Neuronal stem cell (in vitro differentiated cells): ENCODE data around the gene CTTNBP2NL.

Experiments
- DNase-seq: peaks from one replicate; pipeline ENCODE4 v3.0.0-alpha.2; 2013; ENCODE audit warnings: low spot score
- H2AFZ ChIP-seq: one replicate; pipeline ENCODE4 v1.6.1; 2013; ENCODE audit warnings: mild to moderate bottlenecking, low read length, inconsistent platforms
- H2AK5ac ChIP-seq: 2 replicates; pipeline ENCODE4 v1.6.1; 2013; ENCODE audit warnings: low read depth, mild to moderate bottlenecking, inconsistent platforms, low read length, moderate library complexity, mixed read lengths
- H2BK120ac ChIP-seq: 2 replicates; pipeline ENCODE4 v1.6.1; 2013; ENCODE audit warnings: low read depth, mild to moderate bottlenecking, inconsistent platforms, low read length, moderate library complexity, mixed read lengths
- H2BK12ac ChIP-seq: one replicate; pipeline ENCODE4 v1.6.1; 2013; ENCODE audit warnings: low read length, inconsistent platforms
- H2BK15ac ChIP-seq: 2 replicates; pipeline ENCODE4 v1.6.1; 2013; ENCODE audit warnings: mild to moderate bottlenecking, low read length, inconsistent platforms, mixed read lengths
- H2BK5ac ChIP-seq: one replicate; pipeline ENCODE4 v1.6.1; 2013; ENCODE audit warnings: inconsistent platforms, mild to moderate bottlenecking, low read length, moderate library complexity
- H3K14ac ChIP-seq: one replicate; pipeline ENCODE4 v1.6.1; 2013; ENCODE audit warnings: low read length, inconsistent platforms
- H3K18ac ChIP-seq: 2 replicates; pipeline ENCODE4 v1.6.1; 2013; ENCODE audit warnings: low read length, inconsistent platforms
- H3K23ac ChIP-seq: 2 replicates; pipeline ENCODE4 v1.6.1; 2013; ENCODE audit warnings: low read depth, mild to moderate bottlenecking, mixed read lengths, low read length, inconsistent platforms; ENCODE audit not compliant: poor library complexity
- H3K27ac ChIP-seq: replicated peaks from 3 replicates; pipeline ENCODE4 v1.5.1; 2013; ENCODE audit warnings: low read length, inconsistent platforms
- H3K27me3 ChIP-seq, 3 experiments: 2 replicates each; pipeline ENCODE4 v1.6.1; 2013; ENCODE audit warnings: low read length in 3 of 3, mild to moderate bottlenecking in 2 of 3, inconsistent platforms in 1 of 3, low read depth in 1 of 3, mixed read lengths in 1 of 3, moderate library complexity in 1 of 3; ENCODE audit not compliant: control insufficient read depth in 3 of 3, insufficient read depth in 3 of 3
- H3K36me3 ChIP-seq, 2 donors: replicated peaks in 1 of 2; 2 replicates each; pipeline ENCODE4 v1.6.1; 2013; ENCODE audit warnings: low read length in 2 of 2; ENCODE audit not compliant: control insufficient read depth in 2 of 2, insufficient read depth in 2 of 2
- H3K4ac ChIP-seq: 2 replicates; pipeline ENCODE4 v1.6.1; 2013; ENCODE audit warnings: inconsistent platforms, mild to moderate bottlenecking, low read length, moderate library complexity
- H3K4me1 ChIP-seq, 2 donors: 1 replicate in 1 of 2; 2 replicates in 1 of 2; pipeline ENCODE4 v1.6.1; 2013; ENCODE audit warnings: low read length in 2 of 2, low read depth in 1 of 2; ENCODE audit not compliant: control insufficient read depth in 2 of 2, insufficient read depth in 1 of 2
- H3K4me2 ChIP-seq: one replicate; pipeline ENCODE4 v1.6.1; 2013; ENCODE audit warnings: mild to moderate bottlenecking, low read length, inconsistent platforms; ENCODE audit not compliant: insufficient read depth, poor library complexity, severe bottlenecking
- H3K4me3 ChIP-seq, 2 donors: 2 replicates each; pipeline ENCODE4 v1.5.1; 2013; ENCODE audit warnings: low read length in 2 of 2, mild to moderate bottlenecking in 2 of 2, inconsistent platforms in 1 of 2, moderate library complexity in 1 of 2
- H3K79me1 ChIP-seq: one replicate; pipeline ENCODE4 v1.6.1; 2013; ENCODE audit warnings: low read depth, mild to moderate bottlenecking, inconsistent platforms, low read length, moderate library complexity
- H3K9ac ChIP-seq: one replicate; pipeline ENCODE4 v1.6.1; 2013; ENCODE audit warnings: mild to moderate bottlenecking, low read depth, low read length, inconsistent platforms; ENCODE audit not compliant: poor library complexity
- H3K9me3 ChIP-seq, 2 donors: replicated peaks in 1 of 2; 2 replicates each; pipeline versions ENCODE3 to v1.6.1; 2013; ENCODE audit warnings: low read length in 2 of 2, mild to moderate bottlenecking in 2 of 2, inconsistent platforms in 1 of 2, low read depth in 1 of 2, mixed read lengths in 1 of 2, moderate library complexity in 1 of 2; ENCODE audit not compliant: control insufficient read depth in 2 of 2, insufficient read depth in 1 of 2
- H4K8ac ChIP-seq: one replicate; pipeline ENCODE4 v1.6.1; 2013; ENCODE audit warnings: low read depth, mild to moderate bottlenecking, inconsistent platforms, low read length, moderate library complexity
- H4K91ac ChIP-seq: one replicate; pipeline ENCODE4 v1.6.1; 2013; ENCODE audit warnings: low read length, low read depth, mild to moderate bottlenecking, inconsistent platforms; ENCODE audit not compliant: poor library complexity
- WGBS, 2 donors: extraction: QIAGEN DNeasy Blood & Tissue Kit; methylation state at CpG; one replicate each; pipeline ENCODE4 v1.1.7; 2013; ENCODE audit warnings: missing lambda C conversion rate in 2 of 2, mixed read lengths in 1 of 2; ENCODE audit not compliant: insufficient read length in 2 of 2, insufficient replicate concordance in 1 of 2; ENCODE audit errors: extremely low coverage in 2 of 2; 5-methylcytosine and 5-hydroxymethylcytosine counted together

The CTTNBP2NL gene

DNA sequence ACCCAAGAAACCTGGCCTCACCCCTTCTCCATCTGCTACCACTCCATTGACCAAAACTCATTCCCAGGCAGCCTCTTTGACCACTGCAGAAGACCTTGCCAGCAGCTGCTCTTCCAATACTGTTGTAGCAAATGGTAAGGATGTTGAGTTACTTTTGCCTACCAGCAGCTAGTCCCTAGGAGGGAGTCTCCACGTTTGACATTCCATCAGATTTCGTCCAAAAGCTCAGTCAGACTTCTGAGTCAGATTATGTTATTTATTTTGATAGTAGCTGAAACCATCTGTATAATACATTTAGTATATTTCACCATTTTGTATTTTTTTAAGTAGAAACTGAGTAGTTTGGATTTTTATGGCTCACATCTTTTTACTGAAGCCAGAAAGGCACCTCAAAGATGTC lies 61.2 kb downstream of the CTTNBP2NL start:
- H3K27me3 ChIP-seq: no peaks in the 10 kb centered on the region
- H3K18ac ChIP-seq: no peak overlapping the region
- no peak overlapping the region for H2BK15ac ChIP-seq
- no peak overlapping the region for H2AK5ac ChIP-seq
- H2BK5ac ChIP-seq: no peak overlapping the region
- peak overlapping the region; percentile 29 for H2BK120ac ChIP-seq
- no peak overlapping the region for H3K4me2 ChIP-seq
- no peak overlapping the region for H3K4ac ChIP-seq
- H4K91ac ChIP-seq: no peak overlapping the region
- peaks cover 26 to 83% of the 10 kb centered on the region in 2 donors for H3K36me3 ChIP-seq
- H3K9ac ChIP-seq: no peak overlapping the region
- H3K4me1 ChIP-seq: no peaks in the 10 kb centered on the region
- no peak overlapping the region for H2AFZ ChIP-seq
- no peak for DNase-seq
- no peak overlapping the region for H3K14ac ChIP-seq
- H3K4me3 ChIP-seq: peak overlapping the region in 1 of 2 donors; percentile 63
- no peaks in the 10 kb centered on the region for H3K79me1 ChIP-seq
- peak overlapping the region; percentile 34 for H3K23ac ChIP-seq
- H2BK12ac ChIP-seq: no peak overlapping the region
- no peak overlapping the region for H3K27ac ChIP-seq
- whole genome bisulfite sequencing, 2 donors: no CpG with 5 or more reads among the region's 2 CpGs
- no peak overlapping the region for H4K8ac ChIP-seq
- no peaks in the 10 kb centered on the region for H3K9me3 ChIP-seq

- H2AFZ ChIP-seq: no peak overlapping the region
- H3K9me3 ChIP-seq: no peaks in the 10 kb centered on the region
- H4K91ac ChIP-seq: no peak overlapping the region
- H3K14ac ChIP-seq: no peak overlapping the region
- DNase-seq: no peak
- no peak overlapping the region for H3K4me2 ChIP-seq
- H2BK15ac ChIP-seq: no peak overlapping the region
- H4K8ac ChIP-seq: no peak overlapping the region
- peaks cover 21 to 78% of the 10 kb centered on the region in 2 donors for H3K36me3 ChIP-seq
- no peaks in the 10 kb centered on the region for H3K27me3 ChIP-seq
- no peak overlapping the region for H2BK120ac ChIP-seq
- H3K23ac ChIP-seq: no peak overlapping the region
- H3K18ac ChIP-seq: no peak overlapping the region
- no peak overlapping the region for H3K27ac ChIP-seq
- no peaks in the 10 kb centered on the region for H3K79me1 ChIP-seq
- no peak overlapping the region for H2BK12ac ChIP-seq
- no peak overlapping the region for H3K9ac ChIP-seq
- H3K4me3 ChIP-seq: no peak overlapping the region
- H2BK5ac ChIP-seq: no peak overlapping the region
- no peaks in the 10 kb centered on the region for H3K4me1 ChIP-seq
- no peak overlapping the region for H2AK5ac ChIP-seq
- H3K4ac ChIP-seq: no peak overlapping the region
Observed at GRCh38 chr1:112457955-112458354, 61.9 kb downstream of the CTTNBP2NL start.

GRCh38 chr1:112458756-112459155 lies 62.7 kb downstream of the CTTNBP2NL start:
- no peak overlapping the region for H3K23ac ChIP-seq
- WGBS, 2 donors: no CpG with 5 or more reads among the region's 4 CpGs
- H3K4me2 ChIP-seq: no peak overlapping the region
- H2BK5ac ChIP-seq: no peak overlapping the region
- H2AFZ ChIP-seq: no peak overlapping the region
- no peak overlapping the region for H3K14ac ChIP-seq
- H4K91ac ChIP-seq: no peak overlapping the region
- no peak overlapping the region for H2BK120ac ChIP-seq
- H2BK15ac ChIP-seq: no peak overlapping the region
- no peaks in the 10 kb centered on the region for H3K27me3 ChIP-seq
- no peak overlapping the region for H2AK5ac ChIP-seq
- no peak overlapping the region for H3K27ac ChIP-seq
- H3K9me3 ChIP-seq: no peaks in the 10 kb centered on the region
- H3K4ac ChIP-seq: no peak overlapping the region
- no peak overlapping the region for H2BK12ac ChIP-seq
- H3K36me3 ChIP-seq: peaks cover 21 to 70% of the 10 kb centered on the region in 2 donors
- no peak overlapping the region for H3K9ac ChIP-seq
- H3K4me3 ChIP-seq: no peak overlapping the region
- no peak overlapping the region for H3K18ac ChIP-seq
- DNase-seq: no peak
- H3K4me1 ChIP-seq: no peaks in the 10 kb centered on the region
- H3K79me1 ChIP-seq: no peaks in the 10 kb centered on the region
- no peak overlapping the region for H4K8ac ChIP-seq

- Histone ChIP-seq H4K91ac (no peak overlapping the region), H2AFZ (no peak overlapping the region), H3K4me1 (peaks cover 0 to 4% of the 10 kb centered on the region in 2 donors), H3K27me3 (no peaks in the 10 kb centered on the region), H3K4me3 (no peak overlapping the region), H3K9me3 (no peaks in the 10 kb centered on the region), H2BK120ac (no peak overlapping the region), H3K9ac (no peak overlapping the region), H3K79me1 (no peaks in the 10 kb centered on the region), H3K18ac (no peak overlapping the region), H2BK5ac (no peak overlapping the region), H2BK12ac (no peak overlapping the region), H2BK15ac (no peak overlapping the region), H3K36me3 (peaks cover 19 to 52% of the 10 kb centered on the region in 2 donors), H3K27ac (no peak overlapping the region), H3K4ac (no peak overlapping the region), H3K23ac (no peak overlapping the region), H3K14ac (no peak overlapping the region), H4K8ac (no peak overlapping the region), H3K4me2 (no peak overlapping the region), H2AK5ac (no peak overlapping the region)
- DNase-seq: no peak
- no CpG with 5 or more reads among the region's 2 CpGs for WGBS, 2 donors
Observed at GRCh38 chr1:112460615-112461014, 64.6 kb downstream of the CTTNBP2NL start.
